ENCODE measurements around the gene IRX5.

The IRX5 gene

DNA sequence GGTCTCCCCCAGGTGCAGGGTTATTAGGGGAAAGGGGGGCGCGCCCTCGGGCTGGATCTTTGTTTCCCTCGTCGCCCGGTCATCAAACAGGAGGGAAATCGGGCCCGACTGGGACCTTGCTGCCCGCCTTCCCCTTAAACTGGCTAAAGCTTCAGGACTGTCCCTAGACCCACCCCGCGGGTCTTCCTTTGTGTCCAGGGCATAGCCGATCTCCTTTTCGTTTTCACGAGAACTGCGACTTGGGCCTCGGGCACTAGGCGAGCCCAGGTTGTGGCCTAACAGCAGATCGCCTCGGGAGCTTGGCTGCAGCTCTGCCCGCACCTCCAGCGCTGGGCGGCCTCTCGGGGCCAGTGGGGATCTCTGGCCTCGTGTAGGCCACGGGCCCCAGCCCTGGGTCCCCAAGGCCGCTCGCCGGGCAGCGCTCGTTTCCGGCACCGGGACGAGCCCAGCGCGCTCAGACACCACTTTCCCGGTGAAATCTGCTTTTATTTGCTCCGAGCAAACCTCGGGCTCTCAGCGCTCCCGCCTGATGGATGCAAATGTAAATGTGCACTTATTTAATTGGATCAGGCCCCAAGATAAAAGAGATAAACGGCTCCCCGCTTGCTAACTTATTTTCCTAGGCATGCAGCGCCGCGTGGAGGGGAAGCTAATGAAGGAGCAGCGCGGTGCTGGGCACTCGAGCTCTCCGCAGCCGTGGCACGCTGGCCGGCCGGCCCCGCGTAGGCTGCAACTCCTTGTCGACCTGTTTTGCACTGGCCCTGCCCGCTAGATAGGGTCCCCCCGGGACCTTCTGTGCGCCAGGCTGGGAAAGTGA lies 7.8 kb downstream of the IRX5 start:
- TF ChIP-seq, protein P1, sequence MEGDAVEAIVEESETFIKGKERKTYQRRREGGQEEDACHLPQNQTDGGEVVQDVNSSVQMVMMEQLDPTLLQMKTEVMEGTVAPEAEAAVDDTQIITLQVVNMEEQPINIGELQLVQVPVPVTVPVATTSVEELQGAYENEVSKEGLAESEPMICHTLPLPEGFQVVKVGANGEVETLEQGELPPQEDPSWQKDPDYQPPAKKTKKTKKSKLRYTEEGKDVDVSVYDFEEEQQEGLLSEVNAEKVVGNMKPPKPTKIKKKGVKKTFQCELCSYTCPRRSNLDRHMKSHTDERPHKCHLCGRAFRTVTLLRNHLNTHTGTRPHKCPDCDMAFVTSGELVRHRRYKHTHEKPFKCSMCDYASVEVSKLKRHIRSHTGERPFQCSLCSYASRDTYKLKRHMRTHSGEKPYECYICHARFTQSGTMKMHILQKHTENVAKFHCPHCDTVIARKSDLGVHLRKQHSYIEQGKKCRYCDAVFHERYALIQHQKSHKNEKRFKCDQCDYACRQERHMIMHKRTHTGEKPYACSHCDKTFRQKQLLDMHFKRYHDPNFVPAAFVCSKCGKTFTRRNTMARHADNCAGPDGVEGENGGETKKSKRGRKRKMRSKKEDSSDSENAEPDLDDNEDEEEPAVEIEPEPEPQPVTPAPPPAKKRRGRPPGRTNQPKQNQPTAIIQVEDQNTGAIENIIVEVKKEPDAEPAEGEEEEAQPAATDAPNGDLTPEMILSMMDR (IDR thresholded peaks at IDR 0.05; ENCODE audit: low read depth, low read length, missing control alignments) = no peak
- H3K4me3 ChIP-seq (replicated peaks; ENCODE audit: low read depth, low read length) = no peak overlapping the region
- no peak for DNase-seq (ENCODE audit: extremely low read depth, low read depth)

DNA sequence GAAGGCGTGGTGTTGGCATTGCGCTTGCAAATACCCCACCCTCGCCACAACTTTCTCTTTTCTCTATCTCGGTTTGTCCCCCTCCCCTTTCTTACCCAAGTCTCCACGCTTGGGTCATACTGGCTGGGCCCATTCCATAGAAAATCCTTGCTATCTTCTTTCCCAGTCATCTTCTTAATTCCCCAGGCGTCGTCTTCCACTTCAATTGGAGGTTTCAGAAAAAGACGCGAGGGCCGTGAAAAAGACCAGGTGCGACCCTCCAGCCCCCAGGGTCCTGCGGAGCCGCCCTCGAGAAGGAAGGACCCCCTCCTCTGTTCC lies 8.3 kb downstream of the IRX5 start:
- DNase-seq (ENCODE audit: extremely low read depth, low read depth) = no peak
- TF ChIP-seq, protein P1 (IDR thresholded peaks at IDR 0.05; ENCODE audit: low read depth, low read length, missing control alignments) = no peak
- no peak overlapping the region for H3K4me3 ChIP-seq (replicated peaks; ENCODE audit: low read depth, low read length)

DNA sequence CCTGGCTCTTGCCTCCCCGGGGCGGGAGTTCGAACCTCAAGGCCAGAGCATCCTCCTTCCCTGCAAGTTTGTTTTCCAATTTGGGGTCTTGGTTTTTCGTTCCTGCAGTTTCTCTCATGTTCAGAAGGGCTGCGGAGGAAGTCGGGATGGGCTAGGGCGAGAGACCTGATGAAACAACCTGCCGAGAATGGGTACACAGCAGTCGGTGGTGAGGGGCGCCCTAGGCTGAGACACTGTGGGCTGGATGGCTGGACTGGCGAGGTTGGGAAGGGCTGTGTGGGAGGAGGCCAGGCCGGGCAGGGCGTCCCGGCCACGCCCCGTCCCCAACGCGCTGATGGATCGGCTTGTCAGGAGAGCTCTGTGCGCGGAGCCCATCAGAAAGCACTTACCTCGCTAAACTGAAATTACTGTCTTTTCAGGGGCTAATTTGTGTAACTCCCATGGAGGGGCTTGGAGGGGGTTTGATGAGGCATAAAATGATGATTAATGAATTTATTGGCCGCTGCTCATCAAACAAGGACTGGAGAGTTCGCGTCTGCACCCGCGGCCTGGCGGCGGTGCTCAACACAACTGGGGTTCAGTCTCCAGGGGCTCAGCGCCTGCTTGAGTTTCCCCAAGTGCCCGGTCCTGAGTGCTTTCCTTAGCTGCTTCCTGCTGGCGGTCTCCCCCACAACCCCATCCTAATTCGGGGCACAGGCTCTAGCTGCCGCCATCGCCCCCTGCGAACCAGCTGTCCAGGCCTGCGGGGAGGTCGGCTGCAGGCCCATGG lies 9.0 kb downstream of the IRX5 start:
- TF ChIP-seq, protein P1 (IDR thresholded peaks at IDR 0.05; ENCODE audit: low read depth, low read length, missing control alignments) = no peak
- DNase-seq (ENCODE audit: extremely low read depth, low read depth) = no peak
- no peak overlapping the region for H3K4me3 ChIP-seq (replicated peaks; ENCODE audit: low read depth, low read length)

DNA sequence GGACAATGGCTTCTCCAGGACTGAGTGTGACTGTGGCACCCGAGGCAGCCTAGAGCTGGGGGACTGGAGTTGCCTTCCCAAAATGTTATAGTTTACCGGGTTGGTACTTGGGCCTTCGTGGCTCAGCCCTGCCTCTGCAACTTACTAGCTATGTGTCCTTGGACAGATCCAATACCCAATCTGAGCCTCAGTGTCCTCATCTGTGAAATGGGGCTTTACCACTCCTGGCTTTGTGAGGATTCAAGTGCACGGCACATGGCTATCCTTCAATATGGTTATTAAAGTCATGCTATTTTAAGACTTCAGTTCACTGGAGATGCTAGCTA lies 9.6 kb downstream of the IRX5 start:
- TF ChIP-seq, protein P1 (IDR thresholded peaks at IDR 0.05; ENCODE audit: low read depth, low read length, missing control alignments) = no peak
- no peak overlapping the region for H3K4me3 ChIP-seq (replicated peaks; ENCODE audit: low read depth, low read length)
- no peak for DNase-seq (ENCODE audit: extremely low read depth, low read depth)

DNA sequence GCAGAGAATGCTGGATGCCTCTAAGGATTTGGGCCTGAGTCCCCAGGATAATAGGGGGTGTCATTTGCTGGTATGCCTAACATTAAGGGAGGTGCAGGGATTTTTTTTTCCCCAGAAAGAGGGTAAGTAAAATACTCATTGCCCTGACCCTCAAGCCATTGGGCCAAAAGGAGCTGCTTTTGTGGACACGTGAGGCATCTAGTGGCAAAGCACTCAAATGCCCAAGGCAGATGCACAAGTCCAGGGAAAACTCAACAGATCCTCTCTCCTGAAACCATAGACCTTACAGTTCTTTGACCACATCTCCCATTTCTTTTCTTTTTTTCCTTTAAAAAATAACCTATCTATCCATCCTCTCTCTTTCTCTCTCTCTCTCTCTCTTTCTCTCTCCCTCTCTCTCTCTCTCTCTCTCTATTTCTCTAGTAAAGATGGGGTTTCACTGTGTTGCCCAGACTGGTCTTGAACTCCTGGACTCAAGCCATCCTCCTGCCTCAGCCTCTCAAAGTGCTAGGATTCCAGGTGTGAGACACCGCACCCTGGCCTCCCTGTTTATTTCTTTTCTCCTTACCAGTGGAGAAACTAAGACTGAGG lies 11.8 kb downstream of the IRX5 start:
- H3K4me3 ChIP-seq (replicated peaks; ENCODE audit: low read depth, low read length) = no peak overlapping the region
- TF ChIP-seq, protein P1 (IDR thresholded peaks at IDR 0.05; ENCODE audit: low read depth, low read length, missing control alignments) = no peak
- no peak for DNase-seq (ENCODE audit: extremely low read depth, low read depth)

DNA sequence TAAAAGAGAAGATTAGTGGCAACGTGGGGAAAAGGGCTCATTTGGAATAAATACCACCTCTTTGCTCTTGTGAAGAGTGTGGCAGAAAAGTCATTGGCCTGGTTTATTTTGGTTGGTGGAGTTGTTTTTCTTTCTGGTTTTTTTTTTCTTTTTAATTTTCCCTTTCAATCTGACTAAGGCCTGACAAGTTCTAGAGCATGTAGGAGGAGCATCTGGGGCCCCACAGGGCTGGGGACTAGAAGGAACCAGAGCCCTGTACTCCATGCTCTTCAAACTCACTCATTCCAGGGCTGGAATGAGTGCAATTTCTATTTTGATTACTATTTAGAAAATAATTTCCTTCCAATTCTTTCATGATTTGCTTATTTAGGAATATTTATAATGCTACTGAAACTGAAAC lies 13.3 kb downstream of the IRX5 start:
- H3K4me3 ChIP-seq (replicated peaks; ENCODE audit: low read depth, low read length) = no peak overlapping the region
- TF ChIP-seq, protein P1 (IDR thresholded peaks at IDR 0.05; ENCODE audit: low read depth, low read length, missing control alignments) = no peak
- no peak for DNase-seq (ENCODE audit: extremely low read depth, low read depth)
